Measurements from ENCODE around the gene RABAC1. TPM values are rescaled to one million over a fixed set of nuclear protein-coding genes. Genes with fewer than 3 reads are reported as not detected.

Gene RABAC1
- total and polyA plus RNA-seq, 8 donors, result 53.1 to 186 (median 74.2) TPM

- intact Hi-C loops (cut with DNase I), result no loop called here
- Histone ChIP-seq H3K27ac (no peak overlapping the region), H3K4me3 (no peak overlapping the region), H3K4me1 (peaks cover 10 to 20% of the 10 kb centered on the region in 2 donors), H3K36me3 (no peaks in the 10 kb centered on the region), H3K27me3 (peaks cover 49 to 99% of the 10 kb centered on the region in 2 donors), H3K9me3 (no peaks in the 10 kb centered on the region)
- DNase-seq (no peak), ATAC-seq (no peak)
- TF ChIP-seq, protein P1, sequence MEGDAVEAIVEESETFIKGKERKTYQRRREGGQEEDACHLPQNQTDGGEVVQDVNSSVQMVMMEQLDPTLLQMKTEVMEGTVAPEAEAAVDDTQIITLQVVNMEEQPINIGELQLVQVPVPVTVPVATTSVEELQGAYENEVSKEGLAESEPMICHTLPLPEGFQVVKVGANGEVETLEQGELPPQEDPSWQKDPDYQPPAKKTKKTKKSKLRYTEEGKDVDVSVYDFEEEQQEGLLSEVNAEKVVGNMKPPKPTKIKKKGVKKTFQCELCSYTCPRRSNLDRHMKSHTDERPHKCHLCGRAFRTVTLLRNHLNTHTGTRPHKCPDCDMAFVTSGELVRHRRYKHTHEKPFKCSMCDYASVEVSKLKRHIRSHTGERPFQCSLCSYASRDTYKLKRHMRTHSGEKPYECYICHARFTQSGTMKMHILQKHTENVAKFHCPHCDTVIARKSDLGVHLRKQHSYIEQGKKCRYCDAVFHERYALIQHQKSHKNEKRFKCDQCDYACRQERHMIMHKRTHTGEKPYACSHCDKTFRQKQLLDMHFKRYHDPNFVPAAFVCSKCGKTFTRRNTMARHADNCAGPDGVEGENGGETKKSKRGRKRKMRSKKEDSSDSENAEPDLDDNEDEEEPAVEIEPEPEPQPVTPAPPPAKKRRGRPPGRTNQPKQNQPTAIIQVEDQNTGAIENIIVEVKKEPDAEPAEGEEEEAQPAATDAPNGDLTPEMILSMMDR (IDR thresholded peaks at IDR 0.05), result no peak
These were observed 32.9 kb downstream of the RABAC1 start for GRCh38 chr19:41926028-41926762.

DNA sequence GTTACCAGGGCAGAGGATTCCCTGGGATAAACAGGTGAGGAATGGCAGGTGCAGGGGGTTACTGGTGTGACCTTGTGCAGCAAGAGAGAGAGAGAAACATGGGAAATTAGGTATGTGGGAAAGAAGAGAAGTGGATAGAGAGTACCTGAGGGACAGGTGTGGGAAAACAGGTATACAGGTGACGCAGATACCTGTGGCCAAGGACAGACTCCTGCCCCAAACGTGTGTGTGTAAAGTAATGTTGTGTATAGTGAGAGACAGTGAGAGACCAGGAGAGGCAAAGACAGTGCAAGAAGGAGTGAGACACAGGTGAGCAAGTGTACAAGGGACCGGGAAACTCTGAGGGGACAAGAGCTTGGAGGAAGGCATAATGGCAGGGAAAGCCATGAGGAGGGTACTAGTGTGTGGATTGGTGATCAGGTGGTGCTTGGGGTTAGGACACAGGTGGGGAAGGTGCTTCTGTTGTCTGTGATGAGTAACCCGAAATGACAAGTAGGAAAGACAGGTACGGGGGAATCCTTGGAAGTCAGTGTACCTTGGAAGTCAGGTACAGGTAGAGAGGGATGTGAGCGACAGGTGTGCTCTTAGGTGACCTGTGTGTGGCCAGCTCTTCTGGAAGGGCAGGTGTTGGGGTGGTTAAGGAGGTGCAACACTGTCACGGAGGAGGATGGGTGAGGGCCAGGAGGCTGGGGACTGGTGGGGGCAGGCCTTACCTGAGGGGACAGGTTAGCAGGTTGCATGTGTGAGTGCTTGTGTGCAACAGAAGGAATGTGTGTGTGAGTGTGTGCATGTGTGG lies 33.7 kb downstream of the RABAC1 start:
- Histone ChIP-seq H3K27ac (no peak overlapping the region), H3K4me1 (peaks cover 10 to 20% of the 10 kb centered on the region in 2 donors), H3K9me3 (no peaks in the 10 kb centered on the region), H3K36me3 (no peaks in the 10 kb centered on the region), H3K27me3 (peaks cover 48 to 99% of the 10 kb centered on the region in 2 donors), H3K4me3 (no peak overlapping the region)
- ATAC-seq (no peak), DNase-seq (no peak)
- TF ChIP-seq, protein P1 (IDR thresholded peaks at IDR 0.05), result no peak
- intact Hi-C loops (cut with DNase I), result no loop called here

- H3K4me3 ChIP-seq, result no peak overlapping the region
- TF ChIP-seq, protein P1 (IDR thresholded peaks at IDR 0.05), result no peak
- H3K36me3 ChIP-seq, result no peaks in the 10 kb centered on the region
- intact Hi-C loops (cut with DNase I), result no loop called here
- H3K4me1 ChIP-seq, result peaks cover 10 to 20% of the 10 kb centered on the region in 2 donors
- H3K27ac ChIP-seq, result no peak overlapping the region
- ATAC-seq, result no peak
- H3K27me3 ChIP-seq, result peaks cover 40 to 99% of the 10 kb centered on the region in 2 donors
- DNase-seq, result no peak
- no peaks in the 10 kb centered on the region for H3K9me3 ChIP-seq
These were observed 34.7 kb downstream of the RABAC1 start for GRCh38 chr19:41924151-41925145.

- ATAC-seq, result no peak
- no peaks in the 10 kb centered on the region for H3K9me3 ChIP-seq
- intact Hi-C loops (cut with DNase I), result no loop called here
- no peaks in the 10 kb centered on the region for H3K36me3 ChIP-seq
- H3K4me1 ChIP-seq, result peaks cover 2 to 9% of the 10 kb centered on the region in 2 donors
- no peak for DNase-seq
- no peak overlapping the region for H3K27ac ChIP-seq
- TF ChIP-seq, protein P1 (IDR thresholded peaks at IDR 0.05), result no peak
- H3K27me3 ChIP-seq, result peaks cover 34 to 98% of the 10 kb centered on the region in 2 donors
- no peak overlapping the region for H3K4me3 ChIP-seq
These were observed 35.9 kb downstream of the RABAC1 start for GRCh38 chr19:41923045-41923788.
